Measurements from ENCODE around the gene ALDH1L1. TPM values are rescaled to one million over a fixed set of nuclear protein-coding genes. Genes with fewer than 3 reads are reported as not detected.
A peak's percentile ranks its signal among the peaks of the same experiment; 100 is the strongest.

Gene ALDH1L1
- total RNA-seq, 1 donor from 2014 or later: 105 TPM

DNA sequence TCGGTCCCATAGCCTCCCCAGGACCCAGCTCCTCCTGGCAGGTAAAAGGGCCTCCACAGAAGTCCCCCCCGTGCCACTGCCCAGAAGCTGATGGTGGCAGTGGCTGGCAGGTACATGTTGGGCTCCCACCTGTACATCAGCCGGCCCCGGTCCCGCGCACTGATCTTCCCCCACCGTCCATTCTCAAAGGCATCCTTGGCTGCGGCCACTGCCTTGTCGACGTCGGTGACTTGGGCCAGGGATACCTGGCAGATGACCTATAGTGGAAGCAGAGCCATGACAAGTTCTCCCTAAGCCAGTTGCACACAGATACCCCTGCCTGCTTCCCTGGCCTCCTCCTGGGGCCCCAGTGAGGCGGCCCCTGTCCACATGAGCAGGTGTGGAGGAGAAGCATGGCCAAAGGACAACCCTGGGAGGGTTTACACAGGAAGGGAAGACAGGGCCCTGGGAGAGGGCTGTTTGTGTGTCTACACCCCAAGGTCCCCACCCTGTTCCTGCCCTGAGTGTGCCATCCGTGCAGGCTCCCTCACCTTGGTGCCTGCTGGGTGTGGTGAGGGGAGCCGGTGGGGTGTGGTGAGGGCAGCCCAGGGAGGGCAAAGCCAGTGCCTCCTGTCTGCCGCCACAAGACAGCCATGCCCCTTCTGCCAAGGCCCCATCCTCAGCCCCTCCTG is 44.8 kb downstream of the ALDH1L1 start:
- peak; percentile 86 for DNase-seq (ENCODE audit: low spot score)

DNA sequence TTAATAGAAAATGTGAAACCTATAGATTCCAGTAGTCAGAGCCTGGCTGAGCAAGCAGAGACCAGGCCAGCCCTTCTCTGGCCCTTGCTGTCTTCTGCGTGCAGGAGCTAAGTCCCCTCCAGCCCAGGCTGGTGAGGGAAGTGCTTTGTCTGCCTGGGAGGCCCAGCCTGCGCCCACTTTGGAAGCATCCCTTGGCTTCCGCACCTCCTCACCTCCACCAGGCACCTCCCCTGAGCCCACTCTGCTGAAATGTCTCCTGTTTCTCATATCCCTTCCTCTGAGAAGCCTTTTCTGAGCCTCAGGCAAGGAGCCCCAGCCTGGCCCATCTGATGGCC is 45.3 kb downstream of the ALDH1L1 start:
- no peak for DNase-seq (ENCODE audit: low spot score)

- DNase-seq (ENCODE audit: low spot score): peak; percentile 89
These were observed 46.0 kb downstream of the ALDH1L1 start for GRCh38 chr3:126134219-126134975.

DNA sequence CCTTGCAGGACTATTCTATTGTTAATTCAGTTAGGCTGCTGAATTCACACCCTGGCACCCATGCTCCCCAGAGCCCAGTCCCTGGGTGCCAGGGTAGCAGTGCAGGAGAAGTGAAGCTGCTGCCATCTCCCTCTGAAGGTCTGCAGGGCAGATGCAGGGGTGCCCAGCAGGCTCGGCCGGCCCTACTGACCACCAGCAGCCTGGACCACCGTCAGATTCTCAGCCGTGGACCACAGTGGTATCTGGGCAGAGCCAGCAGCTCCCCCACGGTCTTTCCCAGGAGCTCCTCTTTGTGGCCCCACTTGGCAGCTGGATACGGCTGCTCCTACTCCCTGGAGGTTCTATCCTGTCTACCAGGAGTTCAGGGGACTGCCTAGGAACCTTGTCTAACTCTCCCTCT is 46.8 kb downstream of the ALDH1L1 start:
- peak; percentile 78 for DNase-seq (ENCODE audit: low spot score)

DNA sequence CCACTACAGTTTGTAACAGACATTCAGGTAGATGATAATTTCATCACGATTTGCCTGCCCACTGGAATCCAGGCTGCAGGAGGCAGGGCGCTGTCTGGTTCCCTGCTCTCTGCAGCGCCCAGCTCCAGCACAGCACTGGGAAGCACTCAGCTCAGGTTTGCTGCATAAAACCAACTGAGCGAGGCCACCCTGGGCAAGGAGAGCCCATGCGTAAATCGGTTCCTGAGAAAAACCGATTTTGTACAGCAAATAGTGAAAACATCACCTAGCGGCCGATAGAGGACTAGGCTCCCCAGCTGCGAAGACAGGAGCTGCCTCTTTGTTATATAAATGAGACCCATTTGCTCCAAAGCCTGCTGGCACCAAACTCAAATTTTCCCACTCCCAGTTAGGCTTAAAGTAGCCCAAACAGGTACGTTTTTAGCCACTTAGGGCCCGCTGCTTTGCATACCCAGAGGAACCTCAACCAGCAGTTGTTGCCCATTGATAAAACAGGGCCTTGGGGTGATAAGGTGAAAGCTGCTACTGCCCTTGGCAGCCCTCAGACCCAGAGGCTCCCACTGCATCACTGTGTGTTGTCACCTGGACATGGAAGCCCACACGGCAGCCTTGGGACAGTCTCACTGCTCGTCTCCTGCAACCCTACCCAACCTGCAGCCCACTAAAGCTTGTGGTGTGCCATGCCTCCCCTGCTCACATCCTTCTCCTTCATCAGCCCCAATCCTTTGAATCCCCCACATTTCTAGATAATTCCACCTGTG is 47.5 kb downstream of the ALDH1L1 start:
- peak; percentile 47 for DNase-seq (ENCODE audit: low spot score)

DNA sequence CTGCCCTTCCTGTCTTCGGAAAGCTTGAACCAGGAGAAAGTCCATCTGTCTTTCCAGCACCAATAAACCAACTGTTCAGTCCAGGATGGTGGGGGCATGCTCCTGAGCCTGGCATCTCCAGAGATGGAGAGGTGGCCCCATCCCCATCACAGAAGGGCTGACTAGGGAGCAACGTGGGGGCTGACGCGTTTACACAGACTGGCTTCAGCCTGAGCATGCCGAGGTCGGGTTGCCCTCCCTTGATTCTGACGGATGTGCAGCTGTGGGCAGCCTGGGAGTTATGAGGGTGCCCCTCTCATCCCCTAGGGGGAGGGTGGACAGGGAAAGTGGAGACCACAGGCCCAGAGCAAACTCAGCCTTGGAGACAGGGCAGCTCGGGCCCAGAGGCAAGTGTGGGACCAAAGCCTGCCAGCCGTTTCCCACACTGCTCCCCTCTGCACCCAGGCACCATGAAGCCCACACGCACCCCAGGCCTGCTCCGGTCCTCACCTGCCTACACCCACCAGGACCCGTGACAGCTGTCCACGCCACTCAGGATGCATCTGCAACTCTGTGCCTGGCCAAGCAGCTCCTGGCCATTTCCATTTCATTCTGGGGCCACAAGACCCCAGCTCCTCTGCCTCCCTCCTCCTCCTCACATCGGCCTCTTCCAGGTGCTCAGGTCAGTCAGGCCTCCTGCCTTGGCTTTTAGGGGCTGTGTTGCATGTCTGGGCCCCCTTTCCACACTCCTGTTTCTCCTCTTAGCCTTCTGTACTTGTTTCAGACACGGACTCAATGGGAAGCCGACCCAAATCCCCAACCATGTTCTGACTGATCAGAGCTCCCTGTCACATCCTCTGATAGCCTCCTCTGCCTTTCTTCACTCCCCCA is 48.3 kb downstream of the ALDH1L1 start:
- DNase-seq (ENCODE audit: low spot score): peak; percentile 86

- peak; percentile 81 for DNase-seq (ENCODE audit: low spot score)
These were observed 49.2 kb downstream of the ALDH1L1 start for GRCh38 chr3:126130981-126131745.

GRCh38 chr3:126130081-126130855 is 50.1 kb downstream of the ALDH1L1 start:
- DNase-seq (ENCODE audit: low spot score): peak; percentile 80

- peak; percentile 87 for DNase-seq (ENCODE audit: low spot score)
These were observed 50.9 kb downstream of the ALDH1L1 start for GRCh38 chr3:126129398-126129891.

DNA sequence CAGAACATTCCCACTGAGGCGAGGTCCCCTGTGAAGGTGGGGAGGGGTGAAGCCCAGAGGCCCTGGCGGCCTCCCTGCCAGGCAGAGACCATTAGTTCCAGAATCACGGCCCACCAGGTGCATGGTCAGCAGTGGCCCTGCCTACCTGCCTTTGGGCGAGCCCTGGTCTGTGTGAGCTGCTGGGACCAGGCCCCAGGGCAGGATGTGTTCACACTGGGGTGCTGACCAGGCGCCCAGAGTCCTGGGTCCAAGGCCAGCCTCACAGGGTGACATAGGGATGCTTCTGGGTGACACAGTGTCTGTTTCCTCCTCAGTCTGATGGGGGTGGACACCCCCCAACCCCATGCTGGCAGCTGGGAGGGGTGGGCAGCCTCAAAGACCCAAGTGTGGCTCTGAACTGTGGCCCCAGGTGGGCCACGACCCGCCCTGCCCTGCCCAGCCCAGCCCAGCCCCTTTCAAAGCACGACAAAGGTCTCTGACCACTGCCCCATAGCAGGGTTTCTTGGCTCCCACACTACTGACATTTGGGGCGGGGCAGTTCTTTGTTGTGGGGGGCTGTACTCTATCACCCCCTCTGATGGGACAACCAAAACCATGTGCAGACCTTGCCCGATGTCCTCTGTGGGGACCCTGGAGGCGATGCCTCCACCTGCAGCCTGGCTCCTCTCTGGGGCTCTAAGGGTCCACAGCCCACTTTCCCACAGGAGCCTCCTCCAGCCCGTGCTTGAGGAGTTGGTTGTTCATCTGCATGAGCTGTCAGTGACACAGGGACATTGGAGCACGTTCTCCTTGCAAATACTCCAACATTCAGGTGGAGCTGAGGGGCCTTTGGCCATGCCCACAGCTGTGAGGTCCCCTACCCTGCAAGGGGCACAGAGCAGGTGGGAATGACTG is 51.6 kb downstream of the ALDH1L1 start:
- DNase-seq (ENCODE audit: low spot score): peak; percentile 87

GRCh38 chr3:126127904-126128303 is 52.5 kb downstream of the ALDH1L1 start:
- peak; percentile 87 for DNase-seq (ENCODE audit: low spot score)

GRCh38 chr3:126127452-126127851 is 52.9 kb downstream of the ALDH1L1 start:
- peak; percentile 78 for DNase-seq (ENCODE audit: low spot score)

DNA sequence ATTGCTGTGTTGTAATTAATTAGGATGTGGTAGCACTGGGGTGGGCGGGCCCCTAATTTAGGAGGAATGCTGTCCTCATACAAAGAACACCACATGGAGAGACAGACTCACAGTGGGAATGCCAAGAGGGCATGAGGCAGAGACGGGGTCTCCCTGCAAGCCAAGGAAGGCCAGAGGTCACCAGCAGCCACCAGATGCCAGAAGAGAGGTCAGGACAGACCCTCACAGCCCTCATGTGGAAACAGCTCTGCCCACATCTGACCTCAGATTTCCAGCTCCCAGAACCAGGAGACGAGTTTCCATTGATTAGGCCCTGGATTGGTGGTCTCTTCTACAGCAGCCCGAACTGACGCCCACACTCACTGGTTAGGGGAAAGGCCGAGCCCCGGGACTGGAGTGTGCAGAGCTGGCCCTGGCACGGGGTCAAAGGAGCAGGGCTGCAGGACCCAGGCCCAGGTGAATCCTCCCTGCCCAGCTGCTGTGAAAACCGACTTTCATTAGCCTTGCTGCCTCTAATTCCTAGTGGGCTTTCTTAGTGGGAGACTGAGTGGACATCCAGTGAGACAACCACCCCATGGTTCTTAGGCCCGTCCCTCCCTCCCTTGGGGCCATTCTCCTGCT is 53.5 kb downstream of the ALDH1L1 start:
- peak; percentile 75 for DNase-seq (ENCODE audit: low spot score)

GRCh38 chr3:126126286-126126685 is 54.1 kb downstream of the ALDH1L1 start:
- DNase-seq (ENCODE audit: low spot score): peak; percentile 80

GRCh38 chr3:126125781-126126251 is 54.6 kb downstream of the ALDH1L1 start:
- DNase-seq (ENCODE audit: low spot score): no peak

GRCh38 chr3:126125341-126125740 is 55.0 kb downstream of the ALDH1L1 start:
- DNase-seq (ENCODE audit: low spot score): peak; percentile 49

- DNase-seq (ENCODE audit: low spot score): peak; percentile 77
These were observed 55.5 kb downstream of the ALDH1L1 start for GRCh38 chr3:126124896-126125295.

All from mesenteric fat pad (tissue), 1 donor.